Immature natural killer cell (primary cell): ENCODE results near the gene TUBGCP6. TPM values are rescaled to one million over a fixed set of nuclear protein-coding genes. Genes with fewer than 3 reads are reported as not detected.

ENCODE experiments used
- DNase-seq, 3 donors: peaks; one replicate each; pipeline ENCODE4 v3.0.0; 2022; ENCODE audit warnings: mixed read lengths in 1 of 3
- H3K27ac Mint-ChIP-seq, 6 donors: one replicate each; pipeline ENCODE4 v1.8.0; 2020; ENCODE audit warnings: mixed read lengths in 6 of 6, mild to moderate bottlenecking in 5 of 6, inconsistent platforms in 4 of 6, moderate library complexity in 3 of 6
- H3K27me3 Mint-ChIP-seq, 3 donors: one replicate each; pipeline ENCODE4 v1.8.0; 2020 to 2021; ENCODE audit warnings: low read depth in 3 of 3, mild to moderate bottlenecking in 3 of 3, mixed read lengths in 3 of 3, moderate library complexity in 3 of 3, inconsistent platforms in 1 of 3
- H3K36me3 Mint-ChIP-seq, 3 donors: one replicate each; pipeline ENCODE4 v1.8.0; 2020; ENCODE audit warnings: mixed read lengths in 3 of 3, inconsistent platforms in 2 of 3, mild to moderate bottlenecking in 2 of 3
- H3K4me1 Mint-ChIP-seq, 2 donors: one replicate each; pipeline ENCODE4 v1.8.0; 2020; ENCODE audit warnings: inconsistent platforms in 2 of 2, mild to moderate bottlenecking in 2 of 2, mixed read lengths in 2 of 2, moderate library complexity in 1 of 2
- H3K4me3 Mint-ChIP-seq, 5 donors: one replicate each; pipeline ENCODE4 v1.8.0; 2020; ENCODE audit warnings: mild to moderate bottlenecking in 5 of 5, mixed read lengths in 5 of 5, inconsistent platforms in 3 of 5, moderate library complexity in 3 of 5
- H3K9me3 Mint-ChIP-seq, 6 donors: one replicate each; pipeline ENCODE4 v1.8.0; 2020; ENCODE audit warnings: mild to moderate bottlenecking in 6 of 6, mixed read lengths in 6 of 6, inconsistent platforms in 4 of 6, moderate library complexity in 3 of 6
- polyA plus RNA-seq, 3 donors: library from polyadenylated mRNA; unstranded; fragments of 300-500 nt; fragmentation: Illumina TruSeq; gene quantifications; one replicate each; pipeline ENCODE4 v1.2.3, GENCODE V29; 2021

TUBGCP6 gene
- polyA plus RNA-seq, 3 donors from 2014 or later = 5.2 to 18.0 (median 12.4) TPM

DNA sequence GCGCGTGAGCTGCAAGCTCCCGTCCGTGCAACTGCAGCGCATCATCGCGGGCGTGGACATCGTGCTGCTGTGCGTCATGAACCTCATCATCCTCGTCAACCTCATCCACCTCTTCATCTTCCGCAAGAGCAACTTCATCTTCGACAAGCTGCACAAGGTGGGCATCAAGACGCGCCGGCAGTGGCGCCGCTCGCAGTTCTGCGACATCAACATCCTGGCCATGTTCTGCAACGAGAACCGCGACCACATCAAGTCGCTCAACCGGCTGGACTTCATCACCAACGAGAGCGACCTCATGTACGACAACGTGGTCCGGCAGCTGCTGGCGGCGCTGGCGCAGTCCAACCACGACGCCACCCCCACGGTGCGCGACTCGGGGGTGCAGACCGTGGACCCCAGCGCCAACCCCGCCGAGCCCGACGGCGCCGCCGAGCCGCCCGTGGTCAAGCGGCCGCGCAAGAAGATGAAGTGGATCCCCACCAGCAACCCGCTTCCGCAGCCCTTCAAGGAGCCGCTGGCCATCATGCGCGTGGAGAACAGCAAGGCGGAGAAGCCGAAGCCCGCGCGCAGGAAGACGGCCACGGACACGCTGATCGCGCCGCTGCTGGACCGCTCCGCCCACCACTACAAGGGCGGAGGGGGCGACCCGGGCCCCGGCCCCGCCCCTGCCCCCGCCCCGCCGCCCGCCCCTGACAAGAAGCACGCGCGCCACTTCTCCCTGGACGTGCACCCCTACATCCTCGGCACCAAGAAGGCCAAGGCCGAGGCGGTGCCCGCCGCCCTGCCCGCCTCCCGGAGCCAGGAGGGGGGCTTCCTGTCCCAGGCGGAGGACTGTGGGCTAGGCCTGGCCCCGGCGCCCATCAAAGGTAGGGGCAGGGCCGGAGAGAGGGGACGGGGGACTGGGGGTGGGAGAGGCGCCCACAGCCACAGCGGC lies 67.0 kb downstream of the TUBGCP6 start:
- Mint-ChIP-seq H3K4me1 (peaks cover 4 to 7% of the 10 kb centered on the region in 2 donors), H3K36me3 (no peaks in the 10 kb centered on the region), H3K27ac (no peak overlapping the region), H3K27me3 (peaks cover 0 to 3% (median 2%) of the 10 kb centered on the region in 3 donors), H3K9me3 (no peaks in the 10 kb centered on the region), H3K4me3 (peak overlapping the region in 1 of 5 donors; percentile 13)
- DNase-seq = no peak

DNA sequence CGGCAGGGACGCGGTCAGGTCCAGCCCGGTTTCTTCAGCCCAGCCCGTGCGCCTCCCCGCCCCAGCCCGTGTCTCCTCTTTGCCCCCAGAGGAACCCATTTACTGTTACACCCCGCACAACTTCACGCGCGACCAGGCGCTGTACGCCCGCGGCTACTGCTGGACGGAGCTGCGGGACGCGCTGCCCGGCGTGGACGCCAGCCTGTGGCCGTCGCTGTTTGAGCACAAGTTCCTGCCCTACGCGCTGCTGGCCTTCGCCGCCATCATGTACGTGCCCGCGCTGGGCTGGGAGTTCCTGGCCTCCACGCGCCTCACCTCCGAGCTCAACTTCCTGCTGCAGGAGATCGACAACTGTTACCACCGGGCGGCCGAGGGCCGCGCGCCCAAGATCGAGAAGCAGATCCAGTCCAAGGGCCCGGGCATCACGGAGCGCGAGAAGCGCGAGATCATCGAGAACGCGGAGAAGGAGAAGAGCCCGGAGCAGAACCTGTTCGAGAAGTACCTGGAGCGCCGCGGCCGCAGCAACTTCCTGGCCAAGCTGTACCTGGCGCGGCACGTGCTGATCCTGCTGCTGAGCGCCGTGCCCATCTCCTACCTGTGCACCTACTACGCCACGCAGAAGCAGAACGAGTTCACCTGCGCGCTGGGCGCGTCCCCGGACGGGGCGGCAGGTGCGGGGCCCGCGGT lies 67.8 kb downstream of the TUBGCP6 start:
- no peaks in the 10 kb centered on the region for H3K36me3 Mint-ChIP-seq
- H3K9me3 Mint-ChIP-seq = no peaks in the 10 kb centered on the region
- peak overlapping the region in 1 of 5 donors; percentile 11 for H3K4me3 Mint-ChIP-seq
- H3K27ac Mint-ChIP-seq = no peak overlapping the region
- peaks cover 4 to 5% (median 4%) of the 10 kb centered on the region in 3 donors for H3K27me3 Mint-ChIP-seq
- peaks cover 4 to 7% of the 10 kb centered on the region in 2 donors for H3K4me1 Mint-ChIP-seq
- DNase-seq = no peak

DNA sequence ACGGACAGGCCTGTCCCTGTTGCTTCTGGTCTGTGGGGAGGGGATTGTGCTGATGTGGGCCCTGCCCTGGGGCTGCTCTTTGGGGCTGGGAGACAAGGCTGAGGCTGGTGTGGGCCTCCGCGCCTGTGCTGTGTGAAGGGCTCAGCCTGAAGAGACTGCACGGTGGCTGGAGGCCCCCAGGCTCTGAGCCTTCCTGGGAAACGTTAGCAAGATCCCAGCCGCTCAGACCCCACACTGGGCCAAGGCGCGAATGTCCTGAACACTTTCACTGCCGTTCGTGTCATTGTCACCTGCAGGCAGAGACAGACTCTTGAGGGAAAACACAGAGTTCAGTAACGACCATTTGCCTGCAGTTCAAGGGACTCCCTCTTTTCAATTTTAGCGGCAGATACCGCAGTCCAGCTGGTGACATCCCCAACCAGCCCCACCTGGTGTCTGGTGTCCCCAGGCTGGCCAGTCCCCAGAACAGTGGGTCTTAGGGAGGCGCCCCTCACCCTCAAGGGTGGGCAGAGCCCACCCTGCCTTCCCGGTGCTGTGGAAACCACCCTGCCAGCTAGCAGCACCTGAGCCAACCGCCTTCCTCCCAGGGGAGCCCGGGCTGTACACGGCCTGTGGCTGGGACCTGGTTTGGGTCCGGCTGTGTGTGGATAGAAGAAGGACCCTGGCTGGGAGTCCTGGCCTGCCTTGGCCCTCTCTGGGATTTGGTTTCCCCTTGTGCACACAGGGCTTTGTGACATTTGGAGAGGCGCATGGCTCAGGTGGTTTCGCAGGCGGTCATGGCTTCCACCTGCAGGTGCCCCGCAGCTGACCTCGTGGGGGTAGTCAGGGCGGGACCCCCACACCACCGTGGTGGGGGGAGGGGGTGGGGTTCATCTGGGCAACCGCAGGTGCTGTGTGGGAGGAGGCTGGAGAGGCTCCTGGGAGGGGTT lies 68.6 kb downstream of the TUBGCP6 start:
- Mint-ChIP-seq H3K27me3 (peaks cover 2 to 5% (median 5%) of the 10 kb centered on the region in 3 donors), H3K36me3 (no peaks in the 10 kb centered on the region), H3K27ac (no peak overlapping the region), H3K9me3 (no peaks in the 10 kb centered on the region), H3K4me3 (no peak overlapping the region), H3K4me1 (peaks cover 4 to 7% of the 10 kb centered on the region in 2 donors)
- DNase-seq = no peak

DNA sequence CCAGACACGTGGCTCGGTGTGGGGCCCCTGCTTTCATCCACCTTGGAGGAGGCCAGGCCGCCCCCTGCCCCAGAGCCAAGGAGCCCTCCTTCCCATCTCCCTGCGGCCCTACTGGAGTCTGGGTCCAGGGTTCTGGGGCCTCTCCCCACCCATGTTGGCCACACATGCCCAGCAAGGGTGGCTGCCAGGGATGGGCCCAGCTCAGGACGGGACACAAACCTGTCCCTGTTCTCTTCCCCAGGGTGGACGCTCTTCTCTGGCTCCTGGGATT lies 69.7 kb downstream of the TUBGCP6 start:
- peaks cover 4 to 8% (median 8%) of the 10 kb centered on the region in 3 donors for H3K27me3 Mint-ChIP-seq
- no peaks in the 10 kb centered on the region for H3K9me3 Mint-ChIP-seq
- H3K36me3 Mint-ChIP-seq = no peaks in the 10 kb centered on the region
- DNase-seq = no peak
- H3K4me1 Mint-ChIP-seq = peaks cover 5 to 7% of the 10 kb centered on the region in 2 donors
- H3K27ac Mint-ChIP-seq = no peak overlapping the region
- no peak overlapping the region for H3K4me3 Mint-ChIP-seq

DNA sequence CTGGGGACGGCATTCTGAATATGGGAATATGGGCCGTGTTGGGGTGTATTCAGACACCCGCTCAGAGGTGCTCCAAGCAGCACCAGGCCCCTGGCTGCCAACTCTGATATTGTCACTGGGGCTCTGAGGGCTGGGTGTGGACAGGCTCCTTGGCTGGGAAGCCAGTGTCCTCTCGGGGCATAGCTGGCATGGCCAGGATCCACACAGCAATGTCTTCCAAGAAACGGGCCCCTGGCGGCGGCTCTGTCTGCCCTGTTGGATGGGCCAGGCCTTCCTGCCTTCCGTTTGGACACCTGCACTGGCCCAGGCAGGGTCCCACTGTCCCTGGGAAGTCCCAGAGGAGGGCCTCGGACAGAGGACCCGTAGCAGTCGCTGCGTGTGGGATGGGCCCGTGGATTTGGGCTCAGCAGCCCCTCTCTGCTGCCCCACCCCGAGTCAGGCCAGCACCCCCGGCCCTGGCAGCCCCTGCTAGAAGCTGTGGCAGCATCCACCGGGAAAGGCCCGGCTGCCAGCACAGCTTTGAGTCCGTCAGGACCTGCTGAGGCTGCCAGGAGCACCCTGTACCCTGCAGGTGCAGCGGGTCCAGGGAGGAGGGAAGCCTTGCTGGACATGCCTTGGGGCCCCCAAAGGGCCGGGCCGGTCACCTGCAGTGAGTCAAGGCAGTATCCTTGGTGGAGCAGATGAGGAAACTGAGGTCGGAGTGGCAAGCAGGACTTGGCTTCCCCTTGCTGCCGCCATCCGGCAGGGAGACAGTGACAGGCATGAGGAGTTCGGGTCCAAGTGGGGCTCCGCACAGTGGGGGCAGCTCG lies 70.2 kb downstream of the TUBGCP6 start:
- peaks cover 5 to 8% (median 8%) of the 10 kb centered on the region in 3 donors for H3K27me3 Mint-ChIP-seq
- H3K27ac Mint-ChIP-seq = no peak overlapping the region
- no peak overlapping the region for H3K4me3 Mint-ChIP-seq
- H3K4me1 Mint-ChIP-seq = peaks cover 2% of the 10 kb centered on the region in 2 donors
- H3K36me3 Mint-ChIP-seq = no peaks in the 10 kb centered on the region
- H3K9me3 Mint-ChIP-seq = no peaks in the 10 kb centered on the region
- no peak for DNase-seq

DNA sequence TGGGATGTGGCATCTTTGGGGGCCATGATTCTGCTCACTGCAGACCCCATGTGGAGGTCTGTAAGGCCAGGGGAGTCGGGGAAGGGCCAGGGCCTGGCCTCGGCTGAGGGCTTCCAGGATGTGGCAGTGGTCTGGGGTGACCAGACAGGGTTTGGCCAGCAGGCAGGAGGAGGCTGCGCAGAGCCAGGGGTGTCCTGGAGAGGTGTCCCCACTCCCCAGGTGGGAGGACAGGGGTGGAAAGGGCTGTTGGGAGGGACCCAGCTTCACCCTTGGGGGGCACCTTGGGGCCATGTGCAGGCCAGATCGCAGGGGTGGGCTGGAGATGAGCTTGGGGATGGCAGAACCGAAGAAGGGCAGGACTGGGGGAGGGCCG lies 70.9 kb downstream of the TUBGCP6 start:
- H3K4me1 Mint-ChIP-seq = peaks cover 0 to 3% of the 10 kb centered on the region in 2 donors

DNA sequence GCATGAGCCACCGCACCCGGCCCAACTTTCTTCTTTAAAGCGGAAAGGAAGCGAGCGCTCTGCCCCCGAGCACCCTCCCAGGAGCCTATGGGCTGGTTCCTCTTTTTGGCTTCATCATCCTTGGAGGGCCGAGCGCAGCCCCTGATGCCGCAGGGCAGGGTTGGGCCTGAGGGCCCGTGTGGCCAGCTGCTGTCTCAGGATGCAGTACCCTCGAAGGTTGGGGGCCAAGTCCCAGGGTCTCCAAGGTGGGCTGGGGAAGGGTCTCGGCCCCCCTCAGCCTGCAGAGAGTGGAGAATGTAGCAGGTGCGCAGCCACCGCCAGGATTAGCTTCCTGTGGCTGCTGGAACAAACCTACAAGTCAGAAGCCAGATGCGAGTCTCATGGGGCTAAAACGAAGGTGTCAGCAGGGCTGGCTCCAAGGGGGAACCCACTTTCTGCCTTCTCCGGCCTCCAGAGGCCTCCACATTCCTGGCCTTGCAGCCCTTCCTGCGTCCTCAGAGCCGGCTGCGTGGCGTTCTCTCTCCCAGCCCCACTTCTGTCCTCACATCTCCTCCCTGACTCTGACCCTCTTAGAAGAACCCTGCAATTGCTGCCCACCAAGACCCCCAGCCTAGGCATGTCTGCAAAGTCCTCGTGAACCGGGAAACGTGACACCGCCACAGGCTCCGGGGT lies 71.4 kb downstream of the TUBGCP6 start:
- H3K36me3 Mint-ChIP-seq = no peaks in the 10 kb centered on the region
- no peak overlapping the region for H3K27ac Mint-ChIP-seq
- peaks cover 8 to 14% (median 10%) of the 10 kb centered on the region in 3 donors for H3K27me3 Mint-ChIP-seq
- no peak for DNase-seq
- H3K9me3 Mint-ChIP-seq = no peaks in the 10 kb centered on the region
- H3K4me1 Mint-ChIP-seq = peaks cover 0 to 5% of the 10 kb centered on the region in 2 donors
- H3K4me3 Mint-ChIP-seq = no peak overlapping the region

More for the DNA sequence above, 70.9 kb downstream of the TUBGCP6 start:
- H3K9me3 Mint-ChIP-seq = no peaks in the 10 kb centered on the region
- no peak overlapping the region for H3K4me3 Mint-ChIP-seq
- peaks cover 5 to 12% (median 10%) of the 10 kb centered on the region in 3 donors for H3K27me3 Mint-ChIP-seq
- DNase-seq = no peak
- H3K36me3 Mint-ChIP-seq = no peaks in the 10 kb centered on the region
- H3K27ac Mint-ChIP-seq = no peak overlapping the region

DNA sequence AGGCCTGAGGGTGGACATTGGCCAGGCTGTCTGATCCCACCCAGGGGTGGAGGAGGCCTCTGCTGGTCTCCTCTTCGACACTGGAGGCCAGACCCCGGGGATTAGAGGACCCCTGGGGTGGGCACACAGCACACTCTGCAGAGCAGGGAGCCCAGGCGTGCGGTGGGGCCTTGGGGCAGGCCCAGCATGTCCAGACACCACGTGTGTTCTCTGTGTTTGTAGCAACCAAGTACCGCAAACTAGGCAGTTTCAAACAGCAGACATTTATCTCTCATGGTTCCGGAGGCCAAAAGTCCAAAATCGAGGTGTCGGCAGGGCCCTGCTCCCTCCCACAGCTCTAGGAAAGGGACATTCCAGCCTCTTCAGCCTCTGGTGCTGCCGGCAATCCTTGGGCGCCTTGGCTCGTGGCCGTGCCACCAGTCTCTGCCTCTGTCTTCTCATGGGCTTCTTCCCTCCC lies 72.8 kb downstream of the TUBGCP6 start:
- H3K27me3 Mint-ChIP-seq = peaks cover 10 to 23% (median 16%) of the 10 kb centered on the region in 3 donors
- no peaks in the 10 kb centered on the region for H3K9me3 Mint-ChIP-seq
- no peaks in the 10 kb centered on the region for H3K36me3 Mint-ChIP-seq
- peaks cover 0 to 5% of the 10 kb centered on the region in 2 donors for H3K4me1 Mint-ChIP-seq
- no peak overlapping the region for H3K27ac Mint-ChIP-seq
- peak overlapping the region in 1 of 5 donors; percentile 29 for H3K4me3 Mint-ChIP-seq
- DNase-seq = no peak

DNA sequence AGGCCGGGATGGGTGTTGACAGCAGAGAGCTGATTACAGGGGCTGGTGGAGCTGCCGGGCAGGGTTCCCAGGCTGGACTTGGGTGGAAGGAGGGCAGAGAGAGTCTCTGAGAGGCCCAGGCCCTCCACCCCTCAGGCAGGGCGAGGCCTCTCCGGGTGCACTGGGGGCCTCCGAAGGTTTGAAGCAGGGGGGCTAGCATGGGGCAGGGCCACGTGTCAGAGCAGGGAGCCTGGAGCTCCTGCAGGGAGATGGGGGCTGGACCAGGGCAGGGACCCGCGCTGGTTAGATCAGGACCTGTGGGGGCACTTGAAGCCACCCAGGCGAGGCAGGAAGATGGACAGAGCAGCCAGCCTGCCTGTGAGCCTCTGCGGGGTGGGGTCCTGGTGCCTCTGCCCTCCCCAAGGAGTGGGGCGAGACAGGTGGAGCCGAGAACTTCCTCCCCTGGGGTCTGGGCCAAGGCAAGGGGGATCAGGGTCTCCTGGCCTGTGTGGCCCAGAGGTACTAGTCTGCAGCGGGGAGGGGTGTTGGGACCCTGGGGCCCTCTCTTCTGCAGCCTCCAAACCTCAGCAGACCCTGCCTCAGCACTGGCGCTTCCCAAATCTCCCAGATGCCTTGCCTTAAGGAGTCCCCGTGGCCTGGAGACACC lies 73.4 kb downstream of the TUBGCP6 start:
- H3K9me3 Mint-ChIP-seq = no peaks in the 10 kb centered on the region
- DNase-seq = no peak
- peaks cover 10 to 23% (median 16%) of the 10 kb centered on the region in 3 donors for H3K27me3 Mint-ChIP-seq
- H3K4me3 Mint-ChIP-seq = peak overlapping the region in 4 of 5 donors; percentile 27 to 79 (median 70)
- no peak overlapping the region for H3K27ac Mint-ChIP-seq
- H3K4me1 Mint-ChIP-seq = peaks cover 0 to 5% of the 10 kb centered on the region in 2 donors
- H3K36me3 Mint-ChIP-seq = no peaks in the 10 kb centered on the region

DNA sequence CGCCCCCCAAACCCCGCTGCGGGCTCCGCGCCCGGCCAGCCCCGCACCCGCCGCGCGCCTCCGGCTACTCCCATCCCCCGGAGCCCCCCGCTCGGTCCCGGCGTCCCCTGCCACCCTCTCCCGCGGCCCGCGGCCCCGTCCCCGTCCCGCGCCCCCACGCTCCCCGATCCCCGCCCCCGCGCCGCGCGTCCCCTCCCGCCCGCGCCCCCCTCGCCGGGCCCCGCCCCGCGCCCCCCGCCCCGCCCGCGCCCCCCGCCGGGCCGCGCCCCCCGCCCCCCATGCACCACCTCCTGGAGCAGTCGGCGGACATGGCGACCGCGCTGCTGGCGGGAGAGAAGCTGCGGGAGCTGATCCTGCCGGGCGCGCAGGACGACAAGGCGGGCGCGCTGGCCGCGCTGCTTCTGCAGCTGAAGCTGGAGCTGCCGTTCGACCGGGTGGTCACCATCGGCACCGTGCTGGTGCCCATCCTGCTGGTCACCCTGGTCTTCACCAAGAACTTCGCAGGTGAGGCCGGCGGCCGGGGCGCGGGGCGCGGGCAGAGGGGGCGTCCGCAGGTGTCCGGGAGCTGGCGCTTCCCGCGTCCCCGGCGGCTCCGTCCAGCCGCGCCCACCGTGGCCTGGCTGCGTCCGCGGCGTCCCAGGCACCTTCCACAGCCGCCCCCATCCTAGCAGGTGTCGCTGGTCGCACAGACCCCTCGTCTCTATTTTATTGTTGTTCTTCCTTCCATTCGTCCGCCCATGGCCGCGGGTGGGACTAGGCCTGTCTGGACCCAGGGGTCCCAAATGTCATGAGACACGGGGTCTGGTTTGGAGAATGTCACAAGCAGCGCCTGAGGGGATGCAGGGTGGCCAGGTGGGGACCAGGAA lies 74.1 kb downstream of the TUBGCP6 start, which contains the start of gene PANX2:
Gene PANX2 (plus strand): TSS at position 279 of the 866 bp plus-strand sequence. CDS start 0 bp downstream, at position 279.
- H3K36me3 Mint-ChIP-seq = no peaks in the 10 kb centered on the region
- no peak for DNase-seq
- no peak within 1 kb of the TSS for H3K27ac Mint-ChIP-seq
- H3K4me1 Mint-ChIP-seq = peaks cover 0 to 5% of the 10 kb centered on the region in 2 donors
- peaks cover 10 to 23% (median 16%) of the 10 kb centered on the region in 3 donors for H3K27me3 Mint-ChIP-seq
- peak within 1 kb of the TSS; percentile 53 to 79 (median 69) for H3K4me3 Mint-ChIP-seq
- no peaks in the 10 kb centered on the region for H3K9me3 Mint-ChIP-seq

DNA sequence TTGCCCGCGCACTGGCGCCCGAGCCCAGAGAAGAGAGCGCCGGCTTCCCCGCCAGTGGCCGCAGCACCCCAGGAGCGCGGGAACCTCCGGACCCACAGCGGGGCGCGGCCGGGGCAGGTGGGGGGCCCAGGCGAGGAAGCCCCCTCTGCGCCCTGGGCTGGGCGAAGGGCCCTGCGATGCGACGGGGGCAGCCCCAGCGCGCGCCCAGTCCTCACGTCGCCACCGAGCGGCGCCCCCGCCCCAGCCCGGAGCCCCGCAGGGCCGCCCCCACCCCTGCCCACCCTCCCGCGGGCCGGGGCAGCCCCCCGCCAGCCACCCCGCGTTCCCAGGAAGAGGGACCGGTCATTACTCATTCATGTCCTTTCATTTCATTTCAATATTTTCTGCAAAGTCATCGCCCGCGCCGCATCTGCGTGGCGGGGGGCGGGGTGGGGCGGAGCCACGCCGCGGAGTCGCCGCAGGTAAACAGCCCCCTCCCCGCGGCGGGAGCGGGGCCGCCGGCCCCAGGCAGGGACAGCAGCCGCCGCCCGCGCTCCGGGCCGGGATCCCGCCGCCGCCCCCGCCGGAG lies 75.0 kb downstream of the TUBGCP6 start:
- Mint-ChIP-seq H3K9me3 (no peaks in the 10 kb centered on the region), H3K36me3 (no peaks in the 10 kb centered on the region), H3K27me3 (peaks cover 10 to 23% (median 16%) of the 10 kb centered on the region in 3 donors), H3K27ac (no peak overlapping the region), H3K4me3 (peak overlapping the region; percentile 27 to 69 (median 53)), H3K4me1 (peaks cover 0 to 5% of the 10 kb centered on the region in 2 donors)
- peak in 1 of 3 donors; percentile 25 for DNase-seq
